PC-9 (cell line): Measurements from ENCODE around the gene FHDC1. TPM values are rescaled to one million over a fixed set of nuclear protein-coding genes. Genes with fewer than 3 reads are reported as not detected.

Experiments
- BruUV-seq: library from RNA; stranded (reverse); fragments of 400-500 nt; replicated peaks from 2 replicates; lab custom pipeline; 2021; lab: Mats Ljungman, UMichigan
- CTCF ChIA-PET: fragments of 300-600 bp; sonication (Branson Sonifier 250); formaldehyde crosslinking; loops from one replicate; lab custom pipeline; 2022; ENCODE audit warnings: antibody characterized with exemption; lab: Charles Lee
- POLR2A ChIA-PET: fragments of 300-600 bp; sonication (Branson Sonifier 250); formaldehyde crosslinking; loops from one replicate; lab custom pipeline; 2022; ENCODE audit warnings: antibody characterized with exemption; ENCODE audit not compliant: unreplicated experiment; lab: Charles Lee
- DNase-seq, 2 experiments: peaks; one replicate each; pipeline versions ENCODE4 v3.0.0 to v3.0.0-alpha.2; 2015 to 2022; ENCODE audit warnings: mixed read lengths in 1 of 2
- H2AFZ ChIP-seq: fragments of 200-600 bp; sonication (generic); 2 replicates; pipeline ENCODE4 v1.8.1; 2017; ENCODE audit warnings: antibody characterized with exemption
- H3F3A ChIP-seq: fragments of 200-600 bp; sonication (generic); 2 replicates; pipeline ENCODE4 v1.8.1; 2017; ENCODE audit warnings: antibody characterized with exemption, mild to moderate bottlenecking, low read depth; ENCODE audit not compliant: insufficient read depth
- H3K27ac ChIP-seq: fragments of 200-600 bp; sonication (generic); 2 replicates; pipeline ENCODE4 v1.6.1; 2016; ENCODE audit warnings: mixed run types
- H3K27me3 ChIP-seq: fragments of 200-600 bp; sonication (generic); 2 replicates; pipeline ENCODE4 v1.6.1; 2016; ENCODE audit warnings: low read depth, mixed run types; ENCODE audit not compliant: insufficient read depth
- H3K36me3 ChIP-seq: fragments of 200-600 bp; sonication (generic); 2 replicates; pipeline ENCODE4 v1.6.1; 2016; ENCODE audit warnings: low read depth, mixed run types
- H3K4me1 ChIP-seq: fragments of 200-600 bp; sonication (generic); replicated peaks from 2 replicates; pipeline ENCODE4 v1.6.1; 2016; ENCODE audit warnings: mixed run types; ENCODE audit not compliant: insufficient read depth
- H3K4me2 ChIP-seq: fragments of 200-600 bp; sonication (generic); 2 replicates; pipeline ENCODE4 v1.6.1; 2017; ENCODE audit warnings: mixed run types
- H3K4me3 ChIP-seq: fragments of 200-600 bp; sonication (generic); 2 replicates; pipeline ENCODE4 v1.6.1; 2016; ENCODE audit warnings: mixed run types
- H3K79me2 ChIP-seq: fragments of 200-600 bp; sonication (generic); 2 replicates; pipeline ENCODE4 v1.6.1; 2017; ENCODE audit warnings: low read depth, mixed run types
- H3K9me2 ChIP-seq: fragments of 200-600 bp; sonication (generic); 2 replicates; pipeline ENCODE4 v1.8.1; 2017; ENCODE audit warnings: mild to moderate bottlenecking; ENCODE audit not compliant: insufficient read depth
- H3K9me3 ChIP-seq: fragments of 200-600 bp; sonication (generic); 2 replicates; pipeline ENCODE4 v1.8.1; 2016; ENCODE audit warnings: low read depth; ENCODE audit not compliant: insufficient read depth
- H4K20me1 ChIP-seq: fragments of 200-600 bp; sonication (generic); 2 replicates; pipeline ENCODE4 v1.8.1; 2017; ENCODE audit not compliant: insufficient read depth
- CTCF ChIP-seq: fragments of 200-600 bp; sonication (generic); conservative IDR thresholded peaks from 2 replicates; pipeline ENCODE4 v1.6.1; 2017; ENCODE audit warnings: mixed run types, antibody characterized with exemption, mild to moderate bottlenecking, moderate library complexity
- EZH2 ChIP-seq: fragments of 200-600 bp; sonication (generic); IDR thresholded peaks from 2 replicates; pipeline ENCODE4 v1.8.0; 2017; ENCODE audit warnings: antibody characterized with exemption, low read depth
- intact Hi-C: fragments of 100-400 bp; cut with micrococcal nuclease; formaldehyde crosslinking; loops from one replicate; pipeline ENCODE4 v1.10.0; 2022; ENCODE audit not compliant: unreplicated experiment
- total RNA-seq: library from RNA; stranded (reverse); gene quantifications from 2 replicates; pipeline ENCODE4 v1.2.3, GENCODE V29; 2021

The FHDC1 gene
- total RNA-seq, 1 experiment from 2014 or later, result 17.4 TPM

GRCh38 chr4:152981842-152982241, 45.7 kb downstream of the FHDC1 start:
- Histone ChIP-seq H3K4me3 (no peak overlapping the region), H4K20me1 (no peaks in the 10 kb centered on the region), H3K4me1 (peaks cover 56% of the 10 kb centered on the region), H3K36me3 (no peaks in the 10 kb centered on the region), H3K4me2 (peak overlapping the region; percentile 71), H2AFZ (no peak overlapping the region), H3K79me2 (no peaks in the 10 kb centered on the region), H3K9me3 (no peaks in the 10 kb centered on the region), H3K9me2 (no peaks in the 10 kb centered on the region), H3K27ac (peak overlapping the region; percentile 79), H3K27me3 (no peaks in the 10 kb centered on the region), H3F3A (peaks cover 42% of the 10 kb centered on the region; the same call in 1 of the 2 replicates)
- peak in 1 of 2 experiments; percentile 35 for DNase-seq
- TF ChIP-seq CTCF, result no peak
- TF ChIP-seq EZH2, result no peak
- intact Hi-C loops, result loop anchor here (1.0 to 5.0 kb wide), 8 partner anchors 10 to 240 kb away; partner anchors contain the start of gene FHDC1
- TSS peak; percentile 88 for BruUV-seq
- ChIA-PET POLR2A (interaction anchor here (0.7 to 1.2 kb wide), 2 partner anchors 11 to 371 kb away, joined by 9 to 22 read pairs; no protein-coding TSS in a partner anchor), CTCF (interaction anchor here (0.6 to 1.1 kb wide), 3 partner anchors 10 to 146 kb away, joined by 3 to 4 read pairs (median 3); no protein-coding TSS in a partner anchor)

GRCh38 chr4:152983221-152983620, 47.1 kb downstream of the FHDC1 start:
- BruUV-seq, result no TSS peak
- no peaks in the 10 kb centered on the region for H3K9me3 ChIP-seq
- TF ChIP-seq EZH2 (no peak), CTCF (no peak)
- H3K79me2 ChIP-seq, result no peaks in the 10 kb centered on the region
- intact Hi-C loops, result loop anchor here (5.0 kb wide), 1 partner anchor 239 kb away; no protein-coding TSS in a partner anchor
- no peaks in the 10 kb centered on the region for H3K27me3 ChIP-seq
- no peak overlapping the region; the same call in 1 of the 2 replicates for H2AFZ ChIP-seq
- ChIA-PET POLR2A (interaction anchor here (0.7 kb wide), 1 partner anchor 13 kb away, joined by 6 read pairs; no protein-coding TSS in a partner anchor), CTCF (interaction anchor here (0.5 to 1.2 kb wide), 5 partner anchors 18 to 447 kb away, joined by 3 to 4 read pairs (median 4); no protein-coding TSS in a partner anchor)
- no peaks in the 10 kb centered on the region for H3K36me3 ChIP-seq
- H3F3A ChIP-seq, result peaks cover 42% of the 10 kb centered on the region; the same call in 1 of the 2 replicates
- DNase-seq, result no peak
- no peaks in the 10 kb centered on the region for H4K20me1 ChIP-seq
- H3K27ac ChIP-seq, result peak overlapping the region; percentile 80
- peaks cover 56% of the 10 kb centered on the region for H3K4me1 ChIP-seq
- H3K4me3 ChIP-seq, result no peak overlapping the region
- H3K4me2 ChIP-seq, result peak overlapping the region; percentile 71
- H3K9me2 ChIP-seq, result no peaks in the 10 kb centered on the region

- CTCF ChIA-PET, result interaction anchor here (0.5 to 1.2 kb wide), 4 partner anchors 15 to 448 kb away, joined by 3 to 4 read pairs (median 4); no protein-coding TSS in a partner anchor
- BruUV-seq, result TSS peak; percentile 31
- Histone ChIP-seq H3K9me3 (no peaks in the 10 kb centered on the region), H3K4me2 (peak overlapping the region; percentile 71), H3K79me2 (no peaks in the 10 kb centered on the region), H3K36me3 (no peaks in the 10 kb centered on the region), H3K4me1 (peaks cover 56% of the 10 kb centered on the region), H3K27me3 (no peaks in the 10 kb centered on the region), H3K4me3 (no peak overlapping the region), H2AFZ (peak overlapping the region; percentile 62; the same call in 1 of the 2 replicates), H3K9me2 (no peaks in the 10 kb centered on the region), H4K20me1 (no peaks in the 10 kb centered on the region), H3F3A (peaks cover 42% of the 10 kb centered on the region; the same call in 1 of the 2 replicates), H3K27ac (peak overlapping the region; percentile 80)
- intact Hi-C loops, result loop anchor here (5.0 kb wide), 1 partner anchor 238 kb away; no protein-coding TSS in a partner anchor
- POLR2A ChIA-PET, result interaction anchor here (0.5 to 0.6 kb wide), 3 partner anchors 265 to 1537 kb away, joined by 5 to 7 read pairs (median 6); no protein-coding TSS in a partner anchor
- TF ChIP-seq CTCF, result no peak
- no peak for TF ChIP-seq EZH2
- DNase-seq, result peak; percentile 41 to 77
These were observed 47.8 kb downstream of the FHDC1 start for GRCh38 chr4:152983774-152984411.
